H1 (cell line): ENCODE measurements around the gene PTPRH. TPM values are rescaled to one million over a fixed set of nuclear protein-coding genes. Genes with fewer than 3 reads are reported as not detected.

Source experiments
- CTCF ChIA-PET: fragments of 300-600 bp; sonication (Branson Sonifier 250); formaldehyde crosslinking; loops from one replicate; lab custom pipeline; 2021; ENCODE audit not compliant: partially characterized antibody; lab: Charles Lee
- POLR2A ChIA-PET: fragments of 300-600 bp; sonication (Branson Sonifier 250); formaldehyde crosslinking; loops from one replicate; lab custom pipeline; 2021; ENCODE audit warnings: inconsistent platforms; ENCODE audit not compliant: partially characterized antibody; lab: Charles Lee
- DNase-seq, 2 experiments: peaks; one replicate each; pipeline versions ENCODE4 v3.0.0 to v3.0.0-alpha.2; 2010 to 2022; ENCODE audit warnings: low spot score in 2 of 2, low read depth in 1 of 2, mixed read lengths in 1 of 2
- FAIRE-seq: peaks from 2 replicates; lab custom pipeline; 2011; peaks lifted over from hg19 to GRCh38; lab: Jason Lieb, UNC
- H2AFZ ChIP-seq: 2 replicates; pipeline ENCODE4 v1.8.1; 2012; ENCODE audit warnings: low read length, inconsistent platforms
- H2AK5ac ChIP-seq: 2 replicates; pipeline ENCODE4 v1.6.1; 2013; ENCODE audit warnings: low read depth, low read length
- H2BK120ac ChIP-seq: replicated peaks from 2 replicates; pipeline ENCODE3; 2013; ENCODE audit warnings: low read depth, low read length, inconsistent platforms
- H2BK12ac ChIP-seq: 2 replicates; pipeline ENCODE4 v1.6.1; 2013; ENCODE audit warnings: low read depth, low read length
- H2BK15ac ChIP-seq: 2 replicates; pipeline ENCODE4 v1.6.1; 2013; ENCODE audit warnings: low read length
- H2BK20ac ChIP-seq: 2 replicates; pipeline ENCODE4 v1.6.1; 2013; ENCODE audit warnings: low read length
- H2BK5ac ChIP-seq: 2 replicates; pipeline ENCODE4 v1.6.1; 2013; ENCODE audit warnings: low read depth, low read length
- H3K14ac ChIP-seq: 2 replicates; pipeline ENCODE4 v1.6.1; 2013; ENCODE audit warnings: inconsistent platforms; ENCODE audit not compliant: insufficient read length
- H3K18ac ChIP-seq: 2 replicates; pipeline ENCODE4 v1.6.1; 2013; ENCODE audit warnings: low read length; ENCODE audit errors: extremely low read depth
- H3K23ac ChIP-seq: 2 replicates; pipeline ENCODE4 v1.6.1; 2013; ENCODE audit warnings: inconsistent platforms; ENCODE audit not compliant: insufficient read length
- H3K23me2 ChIP-seq: 2 replicates; pipeline ENCODE4 v1.6.1; 2013; ENCODE audit warnings: low read depth, low read length
- H3K27ac ChIP-seq: 2 replicates; pipeline ENCODE4 v1.6.1; 2011; ENCODE audit warnings: low read depth, low read length, inconsistent platforms
- H3K27me3 ChIP-seq, 4 experiments: replicated peaks in 1 of 4; 1 replicate in 1 of 4; 2 replicates in 3 of 4; pipeline versions ENCODE4 v1.6.1 to v1.8.1; 2011 to 2013; ENCODE audit warnings: low read length in 3 of 4, mild to moderate bottlenecking in 3 of 4, inconsistent platforms in 2 of 4, mixed read lengths in 2 of 4, moderate library complexity in 1 of 4; ENCODE audit not compliant: control insufficient read depth in 3 of 4, insufficient read depth in 3 of 4; ENCODE audit errors: extremely low read depth in 1 of 4
- H3K36me3 ChIP-seq, 4 experiments: 2 replicates each; pipeline versions ENCODE4 v1.6.1 to v1.8.1; 2011 to 2013; ENCODE audit warnings: mild to moderate bottlenecking in 4 of 4, low read length in 3 of 4, moderate library complexity in 2 of 4, control low read depth in 1 of 4, inconsistent platforms in 1 of 4; ENCODE audit not compliant: insufficient read depth in 4 of 4, control insufficient read depth in 2 of 4
- H3K4ac ChIP-seq: replicated peaks from 2 replicates; pipeline ENCODE3; 2013; ENCODE audit warnings: low read length, low read depth, mixed read lengths, inconsistent platforms; ENCODE audit not compliant: insufficient read length
- H3K4me1 ChIP-seq, 4 experiments: replicated peaks in 1 of 4; 1 replicate in 1 of 4; 2 replicates in 3 of 4; pipeline versions ENCODE4 v1.6.1 to v1.8.1; 2011 to 2013; ENCODE audit warnings: low read length in 3 of 4, inconsistent platforms in 2 of 4, mixed read lengths in 1 of 4; ENCODE audit not compliant: insufficient read depth in 4 of 4, control insufficient read depth in 3 of 4
- H3K4me2 ChIP-seq, 2 experiments: 2 replicates each; pipeline versions ENCODE4 v1.6.1 to v1.8.1; 2011 to 2013; ENCODE audit warnings: low read depth in 2 of 2, low read length in 2 of 2, control low read depth in 1 of 2, inconsistent platforms in 1 of 2, mild to moderate bottlenecking in 1 of 2; ENCODE audit not compliant: insufficient read depth in 1 of 2
- H3K4me3 ChIP-seq, 4 experiments: fragments of 200-600, 300-600 bp in 1 of 4; sonication (generic), shearing (Covaris generic), sonication (Bioruptor Twin) in 1 of 4; 2 replicates each; pipeline versions ENCODE4 v1.5.1 to v1.8.1; 2011 to 2016; ENCODE audit warnings: low read length in 4 of 4, low read depth in 3 of 4, control low read depth in 2 of 4, inconsistent platforms in 2 of 4, mild to moderate bottlenecking in 2 of 4, mixed read lengths in 1 of 4, moderate library complexity in 1 of 4; ENCODE audit not compliant: insufficient read depth in 2 of 4; ENCODE audit errors: extremely low read depth in 1 of 4
- H3K56ac ChIP-seq: replicated peaks from 2 replicates; pipeline ENCODE3; 2013; ENCODE audit warnings: low read depth, mild to moderate bottlenecking, mixed read lengths, low read length, inconsistent platforms; ENCODE audit not compliant: insufficient read length
- H3K79me1 ChIP-seq: 2 replicates; pipeline ENCODE4 v1.6.1; 2013; ENCODE audit warnings: low read depth, low read length, control low read depth
- H3K79me2 ChIP-seq, 2 experiments: 2 replicates each; pipeline versions ENCODE4 v1.6.1 to v1.8.1; 2012 to 2013; ENCODE audit warnings: low read length in 2 of 2, mild to moderate bottlenecking in 2 of 2, inconsistent platforms in 1 of 2; ENCODE audit not compliant: insufficient read depth in 2 of 2, control insufficient read depth in 1 of 2
- H3K9ac ChIP-seq, 4 experiments: replicated peaks in 1 of 4; 1 replicate in 1 of 4; 2 replicates in 3 of 4; pipeline versions ENCODE4 v1.6.1 to v1.8.1; 2011 to 2013; ENCODE audit warnings: low read depth in 3 of 4, low read length in 3 of 4, control low read depth in 2 of 4, mild to moderate bottlenecking in 2 of 4, moderate library complexity in 2 of 4, inconsistent platforms in 1 of 4; ENCODE audit errors: extremely low read depth in 1 of 4
- H3K9me3 ChIP-seq, 2 experiments: 2 replicates each; pipeline versions ENCODE4 v1.6.1 to v1.8.1; 2012 to 2013; ENCODE audit warnings: mild to moderate bottlenecking in 2 of 2, moderate library complexity in 2 of 2, control low read depth in 1 of 2, inconsistent platforms in 1 of 2, low read depth in 1 of 2, low read length in 1 of 2, mixed read lengths in 1 of 2; ENCODE audit not compliant: insufficient read depth in 2 of 2
- H4K20me1 ChIP-seq, 2 experiments: replicated peaks in 1 of 2; 2 replicates each; pipeline versions ENCODE3 to v1.8.1; 2011 to 2013; ENCODE audit warnings: inconsistent platforms in 2 of 2, low read length in 2 of 2, mild to moderate bottlenecking in 1 of 2; ENCODE audit not compliant: insufficient read depth in 2 of 2, control insufficient read depth in 1 of 2
- H4K5ac ChIP-seq: 2 replicates; pipeline ENCODE4 v1.6.1; 2013; ENCODE audit warnings: low read length, low read depth, mixed read lengths, inconsistent platforms; ENCODE audit not compliant: insufficient read length
- H4K8ac ChIP-seq: 2 replicates; pipeline ENCODE4 v1.8.0; 2013; ENCODE audit warnings: mild to moderate bottlenecking, moderate library complexity, low read length, inconsistent platforms; ENCODE audit not compliant: insufficient read depth; ENCODE audit errors: extremely low read depth
- H4K91ac ChIP-seq: replicated peaks from 2 replicates; pipeline ENCODE3; 2013; ENCODE audit warnings: low read length, mixed read lengths, inconsistent platforms; ENCODE audit not compliant: insufficient read length
- CBX5 ChIP-seq: fragments of 300-800, 300-1000 bp; sonication (generic); IDR thresholded peaks from 2 replicates; pipeline ENCODE4 v1.7.1; 2016; ENCODE audit warnings: antibody characterized with exemption, low read length, low read depth
- KDM1A ChIP-seq: fragments of 200-600, 300-600 bp; sonication (generic); IDR thresholded peaks from 2 replicates; pipeline ENCODE4 v1.7.1; 2016; ENCODE audit warnings: mild to moderate bottlenecking, low read length, borderline replicate concordance
- POLR2A ChIP-seq, 2 experiments: IDR thresholded peaks; 1 replicate in 1 of 2; 2 replicates in 1 of 2; pipeline ENCODE4 v1.6.1; 2011; ENCODE audit warnings: low read depth in 2 of 2, low read length in 2 of 2, mild to moderate bottlenecking in 2 of 2; ENCODE audit errors: control extremely low read depth in 1 of 2
- SIN3A ChIP-seq, 2 experiments: IDR thresholded peaks in 1 of 2; conservative IDR thresholded peaks in 1 of 2; 2 replicates each; pipeline ENCODE4 v1.6.1; 2011 to 2012; ENCODE audit warnings: low read length in 2 of 2, improper control_type of control experiment in 1 of 2, low read depth in 1 of 2, mild to moderate bottlenecking in 1 of 2
- WGBS, 2 experiments: shearing (Covaris generic) in 1 of 2; methylation state at CpG; one replicate each; pipeline versions ENCODE4 v1.1.6 to v1.1.7; 2013 to 2015; ENCODE audit warnings: low lambda C conversion rate in 2 of 2, mixed read lengths in 2 of 2, inconsistent platforms in 1 of 2, low coverage in 1 of 2, missing lambda C conversion rate in 1 of 2; ENCODE audit not compliant: insufficient replicate concordance in 2 of 2, insufficient coverage in 1 of 2, insufficient read length in 1 of 2; ENCODE audit errors: extremely low coverage in 1 of 2, missing lambda C conversion rate in 1 of 2; 5-methylcytosine and 5-hydroxymethylcytosine counted together
- polyA plus RNA-seq, 7 experiments: library from polyadenylated mRNA; depleted of rRNA in 3 of 7; stranded (reverse) in 5 of 7; unstranded in 2 of 7; fragments of >200 nt in 5 of 7; fragments of 200-250 nt in 2 of 7; gene quantifications; 1 replicate in 5 of 7; 2 replicates in 1 of 7; 4 replicates in 1 of 7; pipeline versions ENCODE4 v1.2.1 to v1.2.3, GENCODE V29; 2011 to 2013; ENCODE audit warnings: missing spikeins in 2 of 7, mixed read lengths in 2 of 7
- total RNA-seq: library from RNA; stranded (reverse); fragmentation: NEBNext Ultra II Directional; extraction: Animal tissue kit (Norgen Biotek cat#: 25700); gene quantifications from 2 replicates; pipeline ENCODE4 v1.2.1, GENCODE V29; 2021
- TF ChIP-seq, protein P1 (sequence below): IDR thresholded peaks from 2 replicates; pipeline ENCODE4 v1.6.1; 2012; ENCODE audit warnings: inconsistent platforms

The PTPRH gene
- total and polyA plus RNA-seq, 2 of the 8 experiments (the other 6 are each of a cell fraction or from before 2014, with no cell fraction given) = 0.30 to 0.39 TPM

GRCh38 chr19:55156202-55157063, 52.9 kb downstream of the PTPRH start:
- H3K27ac ChIP-seq = no peak overlapping the region
- TF ChIP-seq, protein P1, sequence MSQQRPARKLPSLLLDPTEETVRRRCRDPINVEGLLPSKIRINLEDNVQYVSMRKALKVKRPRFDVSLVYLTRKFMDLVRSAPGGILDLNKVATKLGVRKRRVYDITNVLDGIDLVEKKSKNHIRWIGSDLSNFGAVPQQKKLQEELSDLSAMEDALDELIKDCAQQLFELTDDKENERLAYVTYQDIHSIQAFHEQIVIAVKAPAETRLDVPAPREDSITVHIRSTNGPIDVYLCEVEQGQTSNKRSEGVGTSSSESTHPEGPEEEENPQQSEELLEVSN = peak; percentile 90
- TF ChIP-seq SIN3A (conservative IDR thresholded peaks at IDR 0.05 in 1 of 2, IDR thresholded peaks at IDR 0.05 in 1 of 2; ENCODE audit: low read depth in 1 of 2, low read length in 2 of 2) = peak in 1 of 2 experiments; percentile 48; a peak in 1 of 4 replicates
- TF ChIP-seq POLR2A (IDR thresholded peaks at IDR 0.05; ENCODE audit: control extremely low read depth in 1 of 2, low read depth in 2 of 2, low read length in 2 of 2) = 0 out of 3 replicates have a peak, but pooled peaks of 1 of the 2 experiments have one; percentile 23
- TF ChIP-seq KDM1A = no peak
- TF ChIP-seq CBX5 = no peak

More at GRCh38 chr19:55156202-55157063, 52.9 kb downstream of the PTPRH start:
- Histone ChIP-seq H3K4ac (no peak overlapping the region), H4K8ac (peak overlapping the region; percentile 60), H2BK5ac (peak overlapping the region; percentile 61; the same call in 1 of the 2 replicates), H2BK15ac (0 out of 2 replicates have a peak overlapping the region, but pooled peaks have one; percentile 88), H3K36me3 (peaks cover 0 to 5% (median 2%) of the 10 kb centered on the region in 4 experiments; a peak in 2 of 8 replicates), H3K4me2 (peak overlapping the region; percentile 82 to 94), H2BK20ac (no peak overlapping the region), H3K14ac (no peak overlapping the region), H3K9ac (no peak overlapping the region; a peak in 2 of 7 replicates), H3K79me2 (no peaks in the 10 kb centered on the region), H3K23me2 (peaks cover 10% of the 10 kb centered on the region; the same call in 1 of the 2 replicates), H3K56ac (peak overlapping the region; percentile 49), H2BK120ac (no peak overlapping the region), H3K27me3 (peaks cover 3 to 6% (median 5%) of the 10 kb centered on the region in 4 experiments; a peak in 6 of 7 replicates), H3K79me1 (peaks cover 3% of the 10 kb centered on the region; the same call in 1 of the 2 replicates), H4K20me1 (no peaks in the 10 kb centered on the region), H3K4me3 (peak overlapping the region; percentile 53 to 67 (median 66)), H2AK5ac (no peak overlapping the region), H3K23ac (no peak overlapping the region), H2BK12ac (no peak overlapping the region), H4K91ac (no peak overlapping the region), H3K9me3 (peaks cover 0 to 4% of the 10 kb centered on the region in 2 experiments; a peak in 1 of 4 replicates), H3K18ac (peak overlapping the region; percentile 65; the same call in 1 of the 2 replicates), H4K5ac (no peak overlapping the region), H2AFZ (peak overlapping the region; percentile 47; the same call in 1 of the 2 replicates), H3K4me1 (peaks cover 3 to 22% (median 8%) of the 10 kb centered on the region in 4 experiments)
- peak; percentile 92 for FAIRE-seq
- 5% methylated on average over 24 of the region's 52 CpGs; no CpG with 5 or more reads in 1 of the 2 experiments for WGBS, 2 experiments
- ChIA-PET CTCF (interaction anchor here (0.9 to 1.3 kb wide), 4 partner anchors 9 to 147 kb away, joined by 3 to 9 read pairs (median 5); no protein-coding TSS in a partner anchor), POLR2A (interaction anchor here (0.6 to 3.2 kb wide), 6 partner anchors 9 to 689 kb away, joined by 3 to 19 read pairs (median 4); partner anchors contain the start of gene UBE2S)
- DNase-seq = peak in 1 of 2 experiments; percentile 99
